ENCODE data around the gene KDM8.

Gene KDM8

DNA sequence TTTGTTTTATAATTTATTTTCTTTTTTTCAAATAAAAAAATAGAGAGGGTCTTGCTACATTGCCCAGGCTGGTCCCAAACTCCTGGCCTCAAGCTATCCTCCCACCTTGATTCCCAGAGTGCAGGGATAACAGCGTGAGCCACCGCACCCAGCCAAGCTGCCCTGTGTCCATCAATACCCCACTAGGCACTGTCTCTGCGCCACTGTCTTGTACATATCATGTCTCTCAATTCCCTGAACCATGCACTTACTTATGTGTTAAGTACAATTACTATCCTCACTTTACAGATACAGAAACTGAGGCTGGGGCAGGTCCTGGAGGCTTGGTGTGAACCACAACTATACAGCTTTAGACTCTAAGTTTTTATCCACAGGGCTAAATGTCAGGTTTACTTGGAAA, 53.5 kb downstream of the KDM8 start:
- Histone ChIP-seq H3K4me1 (ENCODE audit: control insufficient read depth, insufficient read depth, low read length) (no peaks in the 10 kb centered on the region), H3K27ac (ENCODE audit: extremely low read depth, low read depth, low read length) (no peak overlapping the region), H3K4me3 (ENCODE audit: low read depth, low read length) (no peak overlapping the region), H3K9me3 (ENCODE audit: control insufficient read depth, insufficient read depth, low read depth, low read length) (no peaks in the 10 kb centered on the region), H3K36me3 (ENCODE audit: control insufficient read depth in 2 of 2, insufficient read depth in 1 of 2, low read length in 2 of 2) (peaks cover 0 to 26% of the 10 kb centered on the region in 2 experiments)
- ChIA-PET CTCF (interaction anchor here (0.6 kb wide), 1 partner anchor 26 kb away, joined by 3 read pairs; no protein-coding TSS in a partner anchor), POLR2A (no interaction called here)
- TF ChIP-seq OSR2 (tag by site-specific recombination; IDR thresholded peaks at IDR 0.05) (no peak), ZNF394 (tag by site-specific recombination; IDR thresholded peaks at IDR 0.05; ENCODE audit: borderline replicate concordance) (no peak), ZNF174 (tag by site-specific recombination; IDR thresholded peaks at IDR 0.05) (no peak), ZNF830 (tag by site-specific recombination; IDR thresholded peaks at IDR 0.05; ENCODE audit: low read depth) (no peak), ZNF121 (tag by site-specific recombination; IDR thresholded peaks at IDR 0.05) (0 out of 2 replicates have a peak, but pooled peaks have one; percentile 34), ZNF138 (tag by site-specific recombination; IDR thresholded peaks at IDR 0.05; ENCODE audit: borderline replicate concordance) (no peak), ZNF169 (tag by site-specific recombination; IDR thresholded peaks at IDR 0.05) (no peak)
- TF ChIP-seq, protein P1, sequence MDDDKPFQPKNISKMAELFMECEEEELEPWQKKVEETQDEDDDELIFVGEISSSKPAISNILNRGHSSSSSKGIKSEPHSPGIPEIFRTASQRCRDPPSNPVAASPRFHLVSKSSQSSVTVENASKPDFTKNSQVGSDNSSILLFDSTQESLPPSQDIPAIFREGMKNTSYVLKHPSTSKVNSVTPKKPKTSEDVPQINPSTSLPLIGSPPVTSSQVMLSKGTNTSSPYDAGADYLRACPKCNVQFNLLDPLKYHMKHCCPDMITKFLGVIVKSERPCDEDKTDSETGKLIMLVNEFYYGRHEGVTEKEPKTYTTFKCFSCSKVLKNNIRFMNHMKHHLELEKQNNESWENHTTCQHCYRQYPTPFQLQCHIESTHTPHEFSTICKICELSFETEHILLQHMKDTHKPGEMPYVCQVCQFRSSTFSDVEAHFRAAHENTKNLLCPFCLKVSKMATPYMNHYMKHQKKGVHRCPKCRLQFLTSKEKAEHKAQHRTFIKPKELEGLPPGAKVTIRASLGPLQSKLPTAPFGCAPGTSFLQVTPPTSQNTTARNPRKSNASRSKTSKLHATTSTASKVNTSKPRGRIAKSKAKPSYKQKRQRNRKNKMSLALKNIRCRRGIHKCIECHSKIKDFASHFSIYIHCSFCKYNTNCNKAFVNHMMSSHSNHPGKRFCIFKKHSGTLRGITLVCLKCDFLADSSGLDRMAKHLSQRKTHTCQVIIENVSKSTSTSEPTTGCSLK (tag by site-specific recombination; IDR thresholded peaks at IDR 0.05) = no peak
- TF ChIP-seq, protein P2, sequence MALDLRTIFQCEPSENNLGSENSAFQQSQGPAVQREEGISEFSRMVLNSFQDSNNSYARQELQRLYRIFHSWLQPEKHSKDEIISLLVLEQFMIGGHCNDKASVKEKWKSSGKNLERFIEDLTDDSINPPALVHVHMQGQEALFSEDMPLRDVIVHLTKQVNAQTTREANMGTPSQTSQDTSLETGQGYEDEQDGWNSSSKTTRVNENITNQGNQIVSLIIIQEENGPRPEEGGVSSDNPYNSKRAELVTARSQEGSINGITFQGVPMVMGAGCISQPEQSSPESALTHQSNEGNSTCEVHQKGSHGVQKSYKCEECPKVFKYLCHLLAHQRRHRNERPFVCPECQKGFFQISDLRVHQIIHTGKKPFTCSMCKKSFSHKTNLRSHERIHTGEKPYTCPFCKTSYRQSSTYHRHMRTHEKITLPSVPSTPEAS (tag by site-specific recombination; IDR thresholded peaks at IDR 0.05) = no peak

DNA sequence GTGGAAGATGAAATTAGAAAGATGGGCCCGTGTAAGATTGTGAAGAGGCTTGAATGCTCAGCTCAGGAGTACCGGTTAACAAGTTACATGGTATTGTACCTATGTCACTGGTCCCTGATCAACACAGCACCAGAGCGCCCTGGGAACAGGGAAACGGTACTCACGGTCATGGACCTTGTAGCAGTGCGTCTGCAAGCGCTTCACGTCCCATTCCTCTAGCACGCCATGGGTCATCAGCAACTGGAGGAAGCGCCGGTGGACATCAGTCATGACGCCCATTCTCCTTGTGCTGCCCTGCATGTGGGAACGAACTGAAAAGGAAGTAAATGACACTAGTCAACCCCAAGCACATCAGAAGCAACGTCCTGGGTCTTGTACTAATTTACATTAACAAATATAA, 53.9 kb downstream of the KDM8 start:
- TF ChIP-seq OVOL3 (tag by site-specific recombination; IDR thresholded peaks at IDR 0.05) (no peak), ZXDB (tag by site-specific recombination; IDR thresholded peaks at IDR 0.05) (no peak), ZNF621 (tag by site-specific recombination; IDR thresholded peaks at IDR 0.05) (no peak), ZNF169 (tag by site-specific recombination; IDR thresholded peaks at IDR 0.05) (no peak), ZNF266 (tag by site-specific recombination; IDR thresholded peaks at IDR 0.05; ENCODE audit: low read depth) (no peak), GLIS1 (tag by site-specific recombination; IDR thresholded peaks at IDR 0.05) (no peak), ZNF529 (tag by site-specific recombination; IDR thresholded peaks at IDR 0.05; ENCODE audit: insufficient replicate concordance) (no peak), ZFP41 (tag by site-specific recombination; IDR thresholded peaks at IDR 0.05; ENCODE audit: borderline replicate concordance) (no peak), ZNF274 (IDR thresholded peaks at IDR 0.05; ENCODE audit: low read length) (no peak), ZNF274 (tag by site-specific recombination; IDR thresholded peaks at IDR 0.05; ENCODE audit: borderline replicate concordance) (no peak)
- TF ChIP-seq, protein P3, sequence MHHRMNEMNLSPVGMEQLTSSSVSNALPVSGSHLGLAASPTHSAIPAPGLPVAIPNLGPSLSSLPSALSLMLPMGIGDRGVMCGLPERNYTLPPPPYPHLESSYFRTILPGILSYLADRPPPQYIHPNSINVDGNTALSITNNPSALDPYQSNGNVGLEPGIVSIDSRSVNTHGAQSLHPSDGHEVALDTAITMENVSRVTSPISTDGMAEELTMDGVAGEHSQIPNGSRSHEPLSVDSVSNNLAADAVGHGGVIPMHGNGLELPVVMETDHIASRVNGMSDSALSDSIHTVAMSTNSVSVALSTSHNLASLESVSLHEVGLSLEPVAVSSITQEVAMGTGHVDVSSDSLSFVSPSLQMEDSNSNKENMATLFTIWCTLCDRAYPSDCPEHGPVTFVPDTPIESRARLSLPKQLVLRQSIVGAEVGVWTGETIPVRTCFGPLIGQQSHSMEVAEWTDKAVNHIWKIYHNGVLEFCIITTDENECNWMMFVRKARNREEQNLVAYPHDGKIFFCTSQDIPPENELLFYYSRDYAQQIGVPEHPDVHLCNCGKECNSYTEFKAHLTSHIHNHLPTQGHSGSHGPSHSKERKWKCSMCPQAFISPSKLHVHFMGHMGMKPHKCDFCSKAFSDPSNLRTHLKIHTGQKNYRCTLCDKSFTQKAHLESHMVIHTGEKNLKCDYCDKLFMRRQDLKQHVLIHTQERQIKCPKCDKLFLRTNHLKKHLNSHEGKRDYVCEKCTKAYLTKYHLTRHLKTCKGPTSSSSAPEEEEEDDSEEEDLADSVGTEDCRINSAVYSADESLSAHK (tag by site-specific recombination; IDR thresholded peaks at IDR 0.05) = no peak
- H3K4me3 ChIP-seq (ENCODE audit: low read depth, low read length) = no peak overlapping the region
- POLR2A ChIA-PET = no interaction called here
- H3K4me1 ChIP-seq (ENCODE audit: control insufficient read depth, insufficient read depth, low read length) = no peaks in the 10 kb centered on the region
- H3K27ac ChIP-seq (ENCODE audit: extremely low read depth, low read depth, low read length) = no peak overlapping the region
- H3K36me3 ChIP-seq (ENCODE audit: control insufficient read depth in 2 of 2, insufficient read depth in 1 of 2, low read length in 2 of 2) = peaks cover 0 to 26% of the 10 kb centered on the region in 2 experiments
- H3K9me3 ChIP-seq (ENCODE audit: control insufficient read depth, insufficient read depth, low read depth, low read length) = no peaks in the 10 kb centered on the region
- CTCF ChIA-PET = interaction anchor here (0.6 kb wide), 1 partner anchor 26 kb away, joined by 3 read pairs; no protein-coding TSS in a partner anchor
